ENCODE results near the gene SLC39A12.

- TF ChIP-seq, protein P1, sequence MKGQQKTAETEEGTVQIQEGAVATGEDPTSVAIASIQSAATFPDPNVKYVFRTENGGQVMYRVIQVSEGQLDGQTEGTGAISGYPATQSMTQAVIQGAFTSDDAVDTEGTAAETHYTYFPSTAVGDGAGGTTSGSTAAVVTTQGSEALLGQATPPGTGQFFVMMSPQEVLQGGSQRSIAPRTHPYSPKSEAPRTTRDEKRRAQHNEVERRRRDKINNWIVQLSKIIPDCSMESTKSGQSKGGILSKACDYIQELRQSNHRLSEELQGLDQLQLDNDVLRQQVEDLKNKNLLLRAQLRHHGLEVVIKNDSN (IDR thresholded peaks at IDR 0.05), result no peak
- TF ChIP-seq RAD21 (IDR thresholded peaks at IDR 0.05; ENCODE audit: low read depth) (no peak), FOXM1 (IDR thresholded peaks at IDR 0.05; ENCODE audit: borderline replicate concordance, low read depth) (no peak), MAX (IDR thresholded peaks at IDR 0.05) (no peak), CEBPB (IDR thresholded peaks at IDR 0.05) (no peak), YY1 (IDR thresholded peaks at IDR 0.05; ENCODE audit: low read depth) (no peak), EP300 (IDR thresholded peaks at IDR 0.05; ENCODE audit: borderline replicate concordance) (no peak)
- TF ChIP-seq, protein P2, sequence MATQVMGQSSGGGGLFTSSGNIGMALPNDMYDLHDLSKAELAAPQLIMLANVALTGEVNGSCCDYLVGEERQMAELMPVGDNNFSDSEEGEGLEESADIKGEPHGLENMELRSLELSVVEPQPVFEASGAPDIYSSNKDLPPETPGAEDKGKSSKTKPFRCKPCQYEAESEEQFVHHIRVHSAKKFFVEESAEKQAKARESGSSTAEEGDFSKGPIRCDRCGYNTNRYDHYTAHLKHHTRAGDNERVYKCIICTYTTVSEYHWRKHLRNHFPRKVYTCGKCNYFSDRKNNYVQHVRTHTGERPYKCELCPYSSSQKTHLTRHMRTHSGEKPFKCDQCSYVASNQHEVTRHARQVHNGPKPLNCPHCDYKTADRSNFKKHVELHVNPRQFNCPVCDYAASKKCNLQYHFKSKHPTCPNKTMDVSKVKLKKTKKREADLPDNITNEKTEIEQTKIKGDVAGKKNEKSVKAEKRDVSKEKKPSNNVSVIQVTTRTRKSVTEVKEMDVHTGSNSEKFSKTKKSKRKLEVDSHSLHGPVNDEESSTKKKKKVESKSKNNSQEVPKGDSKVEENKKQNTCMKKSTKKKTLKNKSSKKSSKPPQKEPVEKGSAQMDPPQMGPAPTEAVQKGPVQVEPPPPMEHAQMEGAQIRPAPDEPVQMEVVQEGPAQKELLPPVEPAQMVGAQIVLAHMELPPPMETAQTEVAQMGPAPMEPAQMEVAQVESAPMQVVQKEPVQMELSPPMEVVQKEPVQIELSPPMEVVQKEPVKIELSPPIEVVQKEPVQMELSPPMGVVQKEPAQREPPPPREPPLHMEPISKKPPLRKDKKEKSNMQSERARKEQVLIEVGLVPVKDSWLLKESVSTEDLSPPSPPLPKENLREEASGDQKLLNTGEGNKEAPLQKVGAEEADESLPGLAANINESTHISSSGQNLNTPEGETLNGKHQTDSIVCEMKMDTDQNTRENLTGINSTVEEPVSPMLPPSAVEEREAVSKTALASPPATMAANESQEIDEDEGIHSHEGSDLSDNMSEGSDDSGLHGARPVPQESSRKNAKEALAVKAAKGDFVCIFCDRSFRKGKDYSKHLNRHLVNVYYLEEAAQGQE (IDR thresholded peaks at IDR 0.05; ENCODE audit: low read depth), result no peak
Measured at GRCh38 chr10:17959870-17960269, 8.2 kb downstream of the SLC39A12 start.
